Measurements from ENCODE around the gene TTC7B. TPM values are rescaled to one million over a fixed set of nuclear protein-coding genes. Genes with fewer than 3 reads are reported as not detected.

The TTC7B gene
- total and polyA plus RNA-seq, 2 of the 13 experiments (the other 11 are each of a cell fraction or from before 2014, with no cell fraction given), result 1.3 to 3.2 TPM

- in situ Hi-C loops (cut with HindIII; ENCODE audit: extremely low pct_ligation_motif_present, low pct_unique_long_range_greater_than_20kb), result no loop called here
- peaks cover 66% of the 10 kb centered on the region for H3K4me1 ChIP-seq (ENCODE audit: insufficient read depth, low read length)
- no peak overlapping the region for H3K4me3 ChIP-seq (replicated peaks in 1 of 3; ENCODE audit: insufficient read depth in 1 of 3, low read depth in 2 of 3, low read length in 3 of 3)
- no peak overlapping the region for H2AFZ ChIP-seq (ENCODE audit: low read length)
- 87% methylated on average over 5 of the region's 5 CpGs for WGBS (ENCODE audit: low lambda C conversion rate)
- ChIA-PET POLR2A (no interaction called here), CTCF (ENCODE audit: low intra/inter-chr PET ratio, low total read pairs) (no interaction called here)
- DNase-seq (ENCODE audit: low spot score) (no peak), FAIRE-seq (no peak), ATAC-seq (no peak)
- no peaks in the 10 kb centered on the region for H4K20me1 ChIP-seq (ENCODE audit: insufficient read depth, low read length)
- intact Hi-C loops (cut with micrococcal nuclease; ENCODE audit: unreplicated experiment), result no loop called here
- no peaks in the 10 kb centered on the region for H3K36me3 ChIP-seq (replicated peaks in 1 of 2; ENCODE audit: control insufficient read depth in 1 of 2, insufficient read depth in 2 of 2, low read length in 2 of 2)
- no peak overlapping the region for H3K27ac ChIP-seq (ENCODE audit: extremely low read length, insufficient read depth, low read length)
- no peaks in the 10 kb centered on the region for H3K79me2 ChIP-seq (ENCODE audit: insufficient read depth, low read length)
- H3K4me2 ChIP-seq (ENCODE audit: low read depth, low read length), result no peak overlapping the region
- BruUV-seq (replicated peaks), result no TSS peak
- no peak overlapping the region for H3K9ac ChIP-seq (ENCODE audit: insufficient read depth, low read depth, low read length)
- no peaks in the 10 kb centered on the region for H3K9me3 ChIP-seq (ENCODE audit: low read length)
- H3K27me3 ChIP-seq (ENCODE audit: control insufficient read depth in 1 of 2, insufficient read depth in 2 of 2, low read length in 2 of 2), result no peaks in the 10 kb centered on the region
- TF ChIP-seq DPF2 (CRISPR knock-in tag; IDR thresholded peaks at IDR 0.05; ENCODE audit: borderline replicate concordance, low read depth) (no peak), ERF (CRISPR knock-in tag; IDR thresholded peaks at IDR 0.05) (no peak), HMG20B (CRISPR knock-in tag; conservative IDR thresholded peaks at IDR 0.05) (no peak), NONO (IDR thresholded peaks at IDR 0.05) (no peak), NONO (CRISPR knock-in tag; conservative IDR thresholded peaks at IDR 0.05) (no peak), ZBTB43 (CRISPR knock-in tag; conservative IDR thresholded peaks at IDR 0.05) (no peak), ZBTB7B (CRISPR knock-in tag; IDR thresholded peaks at IDR 0.05) (no peak), ZNF615 (CRISPR knock-in tag; IDR thresholded peaks at IDR 0.05; ENCODE audit: borderline replicate concordance) (no peak), EEA1 (CRISPR knock-in tag; IDR thresholded peaks at IDR 0.05; ENCODE audit: borderline replicate concordance) (no peak), GFI1 (CRISPR knock-in tag; IDR thresholded peaks at IDR 0.05; ENCODE audit: borderline replicate concordance) (no peak), DRAP1 (CRISPR knock-in tag; IDR thresholded peaks at IDR 0.05) (no peak), NR0B2 (CRISPR knock-in tag; IDR thresholded peaks at IDR 0.05) (no peak), ATF4 (CRISPR knock-in tag; IDR thresholded peaks at IDR 0.05) (no peak), ZBTB37 (CRISPR knock-in tag; IDR thresholded peaks at IDR 0.05) (no peak), MXD4 (CRISPR knock-in tag; IDR thresholded peaks at IDR 0.05) (no peak), ZNF253 (CRISPR knock-in tag; IDR thresholded peaks at IDR 0.05; ENCODE audit: borderline replicate concordance) (no peak)
These were observed 306.8 kb downstream of the TTC7B start for GRCh38 chr14:90509403-90509802.
